Liver (tissue), 9 donors: ENCODE measurements around the gene VEGFB. TPM values are rescaled to one million over a fixed set of nuclear protein-coding genes. Genes with fewer than 3 reads are reported as not detected.

Source experiments
- DNase-seq: peaks from one replicate; pipeline ENCODE4 v3.0.0-alpha.2; 2017; ENCODE audit warnings: low spot score
- H3K27ac ChIP-seq, 2 donors: one replicate each; pipeline ENCODE4 v1.7.0; 2013; ENCODE audit warnings: inconsistent platforms in 2 of 2, low read length in 2 of 2, control low read depth in 1 of 2, low read depth in 1 of 2, mild to moderate bottlenecking in 1 of 2
- H3K27me3 ChIP-seq, 4 donors: one replicate each; pipeline versions ENCODE4 v1.6.1 to v1.7.0; 2013; ENCODE audit warnings: low read length in 3 of 4, inconsistent platforms in 1 of 4, mild to moderate bottlenecking in 1 of 4, moderate library complexity in 1 of 4; ENCODE audit not compliant: control insufficient read depth in 4 of 4, insufficient read depth in 4 of 4
- H3K36me3 ChIP-seq, 4 donors: one replicate each; pipeline versions ENCODE4 v1.6.1 to v1.7.0; 2013; ENCODE audit warnings: low read length in 3 of 4, mild to moderate bottlenecking in 3 of 4, low read depth in 1 of 4, moderate library complexity in 1 of 4; ENCODE audit not compliant: control insufficient read depth in 4 of 4, insufficient read depth in 3 of 4
- H3K4me1 ChIP-seq, 4 donors: one replicate each; pipeline versions ENCODE4 v1.6.1 to v1.7.0; 2013; ENCODE audit warnings: low read length in 3 of 4, mild to moderate bottlenecking in 3 of 4, moderate library complexity in 1 of 4; ENCODE audit not compliant: control insufficient read depth in 4 of 4, insufficient read depth in 4 of 4
- H3K4me3 ChIP-seq, 3 donors: one replicate each; pipeline versions ENCODE4 v1.6.1 to v1.7.0; 2013; ENCODE audit warnings: low read length in 3 of 3, control low read depth in 1 of 3, low read depth in 1 of 3, mild to moderate bottlenecking in 1 of 3
- H3K9ac ChIP-seq, 2 donors: one replicate each; pipeline ENCODE4 v1.7.0; 2013; ENCODE audit warnings: low read length in 2 of 2, mild to moderate bottlenecking in 2 of 2, moderate library complexity in 2 of 2, control low read depth in 1 of 2, low read depth in 1 of 2
- H3K9me3 ChIP-seq, 4 donors: one replicate each; pipeline versions ENCODE4 v1.6.1 to v1.7.0; 2013; ENCODE audit warnings: low read length in 3 of 4; ENCODE audit not compliant: control insufficient read depth in 4 of 4
- ATF3 ChIP-seq: IDR thresholded peaks from 2 replicates; pipeline ENCODE4 v1.6.1; 2016; ENCODE audit warnings: antibody characterized with exemption
- CTCF ChIP-seq: fragments of 150-350 bp; IDR thresholded peaks from 2 replicates; pipeline ENCODE4 v1.5.1; 2017; ENCODE audit warnings: improper control_type of control experiment, low read depth, low read length; ENCODE audit not compliant: missing input control
- EGR1 ChIP-seq, 2 donors: IDR thresholded peaks; 2 replicates each; pipeline ENCODE4 v1.6.1; 2016 to 2018; ENCODE audit warnings: antibody characterized with exemption in 2 of 2, low read depth in 2 of 2
- FOXA2 ChIP-seq: IDR thresholded peaks from 2 replicates; pipeline ENCODE4 v1.6.1; 2016; ENCODE audit warnings: antibody characterized with exemption
- GABPA ChIP-seq, 2 donors: IDR thresholded peaks in 1 of 2; conservative IDR thresholded peaks in 1 of 2; 2 replicates each; pipeline ENCODE4 v1.6.1; 2016; ENCODE audit warnings: antibody characterized with exemption in 2 of 2, mild to moderate bottlenecking in 1 of 2, moderate library complexity in 1 of 2
- HNF4A ChIP-seq, 2 donors: conservative IDR thresholded peaks; 2 replicates each; pipeline ENCODE4 v1.6.1; 2016; ENCODE audit warnings: antibody characterized with exemption in 2 of 2, mild to moderate bottlenecking in 2 of 2
- JUND ChIP-seq, 2 donors: IDR thresholded peaks; 2 replicates each; pipeline ENCODE4 v1.6.1; 2016; ENCODE audit warnings: antibody characterized with exemption in 2 of 2
- NR2F2 ChIP-seq: IDR thresholded peaks from 2 replicates; pipeline ENCODE4 v1.6.1; 2016; ENCODE audit warnings: antibody characterized with exemption
- RAD21 ChIP-seq, 2 donors: IDR thresholded peaks; 2 replicates each; pipeline ENCODE4 v1.6.1; 2016; ENCODE audit warnings: antibody characterized with exemption in 2 of 2, mild to moderate bottlenecking in 2 of 2
- RXRA ChIP-seq, 2 donors: IDR thresholded peaks; 2 replicates each; pipeline ENCODE4 v1.6.1; 2017 to 2018; ENCODE audit warnings: antibody characterized with exemption in 2 of 2, mild to moderate bottlenecking in 1 of 2
- TAF1 ChIP-seq: conservative IDR thresholded peaks from 2 replicates; pipeline ENCODE4 v1.6.1; 2016; ENCODE audit warnings: antibody characterized with exemption, mild to moderate bottlenecking
- YY1 ChIP-seq: IDR thresholded peaks from 2 replicates; pipeline ENCODE4 v1.6.1; 2016; ENCODE audit warnings: antibody characterized with exemption, mild to moderate bottlenecking
- WGBS: extraction: QIAGEN DNeasy Blood & Tissue Kit; methylation state at CpG from one replicate; pipeline ENCODE4 v1.1.7; 2013; 5-methylcytosine and 5-hydroxymethylcytosine counted together
- polyA plus RNA-seq, 2 donors: library from polyadenylated mRNA; stranded (reverse) in 1 of 2; unstranded in 1 of 2; fragments of 200-250 nt in 1 of 2; fragments of >200 nt in 1 of 2; fragmentation: Nextera tagmentation in 1 of 2; extraction: Ambion mirVana in 1 of 2; gene quantifications; one replicate each; pipeline versions ENCODE4 v1.2.1 to v1.2.3, GENCODE V29; 2013 to 2015
- total RNA-seq, 2 donors: library from RNA; depleted of rRNA; stranded (reverse); fragments of >200 nt; gene quantifications; one replicate each; pipeline ENCODE4 v1.2.3, GENCODE V29; 2014
- TF ChIP-seq, protein P1 (sequence below): IDR thresholded peaks from 2 replicates; pipeline ENCODE4 v1.6.1; 2016; ENCODE audit warnings: antibody characterized with exemption
- TF ChIP-seq, protein P2 (sequence below): IDR thresholded peaks from 2 replicates; pipeline ENCODE4 v1.6.1; 2016; ENCODE audit warnings: antibody characterized with exemption, mild to moderate bottlenecking
- donor health status: healthy.
- donor health status: healthy.
- donor health status: healthy.
- donor health status: healthy.
- donor health status: healthy.

The VEGFB gene
- 1 to 10 TPM; 3.6 to 9.5 TPM for total RNA-seq
- polyA plus RNA-seq: 10 to 100 TPM; 11.9 to 17.3 TPM

DNA sequence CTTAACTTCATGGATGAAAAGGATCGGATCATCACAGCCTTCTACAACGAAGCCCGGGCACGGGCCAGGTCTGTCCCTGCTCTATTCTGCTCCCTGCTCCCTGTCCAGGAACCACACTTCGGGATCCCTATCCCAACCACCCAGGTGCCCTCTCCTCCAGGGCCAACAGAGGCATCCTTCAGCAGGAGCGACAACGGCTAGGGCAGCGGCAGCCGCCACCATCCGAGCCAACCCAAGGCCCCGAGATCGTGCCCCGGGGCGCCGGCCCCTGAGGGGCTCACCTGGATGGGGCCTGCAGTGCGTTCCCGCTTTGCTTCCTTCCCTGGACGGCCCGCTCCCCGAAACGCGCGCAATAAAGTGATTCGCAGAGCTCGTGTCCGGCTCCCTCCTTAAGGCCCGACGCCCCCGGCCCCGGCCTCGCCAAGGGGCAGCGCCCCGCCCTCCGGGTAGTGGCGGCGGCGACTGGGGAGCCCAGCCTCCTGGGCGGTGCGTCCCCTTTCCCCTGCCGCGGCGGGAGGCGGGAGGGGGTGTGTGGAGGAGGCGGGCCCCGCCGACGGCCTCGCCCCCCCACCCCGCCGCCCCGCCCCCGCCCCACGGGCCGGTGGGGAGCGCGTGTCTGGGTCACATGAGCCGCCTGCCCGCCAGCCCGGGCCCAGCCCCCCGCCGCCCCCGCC, at the start of gene VEGFB:
VEGFB (plus strand) TSS at position 672 of the 674 bp plus-strand sequence. CDS start 250 bp downstream, outside the sequence.
- no peaks in the 10 kb centered on the region for H3K9me3 ChIP-seq
- no peak for DNase-seq
- 4% methylated on average over 62 of the region's 62 CpGs for WGBS
- TF ChIP-seq RXRA (IDR thresholded peaks at IDR 0.05) (no peak), FOXA2 (no peak), EGR1 (IDR thresholded peaks at IDR 0.05; ENCODE audit: low read depth in 2 of 2) (no peak), JUND (IDR thresholded peaks at IDR 0.05) (no peak), ATF3 (no peak)
- TF ChIP-seq, protein P1, sequence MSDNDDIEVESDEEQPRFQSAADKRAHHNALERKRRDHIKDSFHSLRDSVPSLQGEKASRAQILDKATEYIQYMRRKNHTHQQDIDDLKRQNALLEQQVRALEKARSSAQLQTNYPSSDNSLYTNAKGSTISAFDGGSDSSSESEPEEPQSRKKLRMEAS: no peak
- H3K9ac ChIP-seq: peak within 1 kb of the TSS in 1 of 2 donors; percentile 53
- H3K27me3 ChIP-seq: no peaks in the 10 kb centered on the region
- H3K36me3 ChIP-seq: no peaks in the 10 kb centered on the region
- peaks cover 20 to 56% (median 38%) of the 10 kb centered on the region in 4 donors for H3K4me1 ChIP-seq
- H3K4me3 ChIP-seq: peak within 1 kb of the TSS in 2 of 3 donors; percentile 44 to 75
- H3K27ac ChIP-seq: peak within 1 kb of the TSS; percentile 62 to 72

GRCh38 chr11:64185175-64185692, 49.1 kb upstream of the VEGFB start:
- TF ChIP-seq, protein P1: peak; percentile 50
- TF ChIP-seq HNF4A (conservative IDR thresholded peaks at IDR 0.05) (no peak), CTCF (peak; percentile 34), GABPA (IDR thresholded peaks at IDR 0.05 in 1 of 2, conservative IDR thresholded peaks at IDR 0.05 in 1 of 2) (no peak), RAD21 (IDR thresholded peaks at IDR 0.05) (peak in 1 of 2 donors; percentile 53), YY1 (no peak), JUND (IDR thresholded peaks at IDR 0.05) (no peak), TAF1 (no peak), NR2F2 (no peak)
- TF ChIP-seq, protein P2, sequence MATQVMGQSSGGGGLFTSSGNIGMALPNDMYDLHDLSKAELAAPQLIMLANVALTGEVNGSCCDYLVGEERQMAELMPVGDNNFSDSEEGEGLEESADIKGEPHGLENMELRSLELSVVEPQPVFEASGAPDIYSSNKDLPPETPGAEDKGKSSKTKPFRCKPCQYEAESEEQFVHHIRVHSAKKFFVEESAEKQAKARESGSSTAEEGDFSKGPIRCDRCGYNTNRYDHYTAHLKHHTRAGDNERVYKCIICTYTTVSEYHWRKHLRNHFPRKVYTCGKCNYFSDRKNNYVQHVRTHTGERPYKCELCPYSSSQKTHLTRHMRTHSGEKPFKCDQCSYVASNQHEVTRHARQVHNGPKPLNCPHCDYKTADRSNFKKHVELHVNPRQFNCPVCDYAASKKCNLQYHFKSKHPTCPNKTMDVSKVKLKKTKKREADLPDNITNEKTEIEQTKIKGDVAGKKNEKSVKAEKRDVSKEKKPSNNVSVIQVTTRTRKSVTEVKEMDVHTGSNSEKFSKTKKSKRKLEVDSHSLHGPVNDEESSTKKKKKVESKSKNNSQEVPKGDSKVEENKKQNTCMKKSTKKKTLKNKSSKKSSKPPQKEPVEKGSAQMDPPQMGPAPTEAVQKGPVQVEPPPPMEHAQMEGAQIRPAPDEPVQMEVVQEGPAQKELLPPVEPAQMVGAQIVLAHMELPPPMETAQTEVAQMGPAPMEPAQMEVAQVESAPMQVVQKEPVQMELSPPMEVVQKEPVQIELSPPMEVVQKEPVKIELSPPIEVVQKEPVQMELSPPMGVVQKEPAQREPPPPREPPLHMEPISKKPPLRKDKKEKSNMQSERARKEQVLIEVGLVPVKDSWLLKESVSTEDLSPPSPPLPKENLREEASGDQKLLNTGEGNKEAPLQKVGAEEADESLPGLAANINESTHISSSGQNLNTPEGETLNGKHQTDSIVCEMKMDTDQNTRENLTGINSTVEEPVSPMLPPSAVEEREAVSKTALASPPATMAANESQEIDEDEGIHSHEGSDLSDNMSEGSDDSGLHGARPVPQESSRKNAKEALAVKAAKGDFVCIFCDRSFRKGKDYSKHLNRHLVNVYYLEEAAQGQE: peak; percentile 95
- Histone ChIP-seq H3K4me3 (peak overlapping the region; percentile 57 to 83 (median 65)), H3K27ac (peak overlapping the region; percentile 92 to 95), H3K9ac (peak overlapping the region; percentile 76 to 87), H3K27me3 (no peaks in the 10 kb centered on the region), H3K9me3 (no peaks in the 10 kb centered on the region), H3K4me1 (peaks cover 2 to 22% (median 17%) of the 10 kb centered on the region in 4 donors), H3K36me3 (no peaks in the 10 kb centered on the region)
- under 1% methylated on average over 52 of the region's 52 CpGs for WGBS
- DNase-seq: no peak
